SK-N-SH (cell line): ENCODE results near the gene TTC3. TPM values are rescaled to one million over a fixed set of nuclear protein-coding genes. Genes with fewer than 3 reads are reported as not detected.

Experiments
- CTCF ChIA-PET: fragments of 300-600, 350-600 bp; formaldehyde crosslinking; extraction: SDS; loops from one replicate; lab custom pipeline; 2021; lab: Yijun Ruan, JAX
- POLR2A ChIA-PET: fragments of 350-600 bp; sonication (Branson Sonifier 250); formaldehyde crosslinking; extraction: SDS; loops from one replicate; lab custom pipeline; 2020; ENCODE audit warnings: antibody characterized with exemption, inconsistent platforms; lab: Yijun Ruan, JAX
- DNase-seq: peaks from one replicate; pipeline ENCODE4 v3.0.0; 2012
- H2AFZ ChIP-seq: fragments of 200-600 bp; sonication (generic); 2 replicates; pipeline ENCODE4 v1.8.1; 2016; ENCODE audit warnings: antibody characterized with exemption, mild to moderate bottlenecking, low read depth
- H3F3A ChIP-seq: fragments of 200-600 bp; sonication (generic); replicated peaks from 2 replicates; pipeline ENCODE3; 2016; ENCODE audit warnings: antibody characterized with exemption, mild to moderate bottlenecking; ENCODE audit not compliant: insufficient read depth
- H3K27ac ChIP-seq, 2 experiments: fragments of 200-500 bp in 1 of 2; fragments of 200-600 bp in 1 of 2; sonication (Bioruptor generic) in 1 of 2; sonication (generic), shearing (Covaris generic) in 1 of 2; 2 replicates each; pipeline versions ENCODE4 v1.5.1 to v1.6.1; 2014 to 2016; ENCODE audit warnings: low read depth in 2 of 2, inconsistent platforms in 1 of 2, low read length in 1 of 2, mild to moderate bottlenecking in 1 of 2, mixed read lengths in 1 of 2
- H3K27me3 ChIP-seq: fragments of 200-600 bp; sonication (generic), shearing (Covaris generic); 2 replicates; pipeline ENCODE4 v1.6.1; 2016; ENCODE audit warnings: mixed run types; ENCODE audit not compliant: insufficient read depth
- H3K36me3 ChIP-seq, 2 experiments: fragments of 200-500 bp in 1 of 2; fragments of 200-600 bp in 1 of 2; sonication (Bioruptor generic) in 1 of 2; sonication (generic) in 1 of 2; replicated peaks in 1 of 2; 2 replicates each; pipeline versions ENCODE3 to v1.5.1; 2014 to 2016; ENCODE audit warnings: low read length in 1 of 2, mild to moderate bottlenecking in 1 of 2; ENCODE audit not compliant: insufficient read depth in 2 of 2, control insufficient read depth in 1 of 2
- H3K4me1 ChIP-seq, 2 experiments: fragments of 200-500 bp in 1 of 2; fragments of 200-600 bp in 1 of 2; sonication (Bioruptor generic) in 1 of 2; sonication (generic), shearing (Covaris generic) in 1 of 2; 2 replicates each; pipeline versions ENCODE4 v1.5.1 to v1.6.1; 2014 to 2016; ENCODE audit warnings: low read depth in 1 of 2, low read length in 1 of 2, mixed run types in 1 of 2; ENCODE audit not compliant: insufficient read depth in 2 of 2, control insufficient read depth in 1 of 2
- H3K4me2 ChIP-seq: fragments of 200-600 bp; sonication (generic), shearing (Covaris generic); 2 replicates; pipeline ENCODE4 v1.6.1; 2017; ENCODE audit warnings: mixed run types
- H3K4me3 ChIP-seq, 2 experiments: fragments of 200-500 bp in 1 of 2; fragments of 200-600 bp in 1 of 2; sonication (Bioruptor generic) in 1 of 2; sonication (generic), shearing (Covaris generic) in 1 of 2; 2 replicates each; pipeline versions ENCODE4 v1.5.1 to v1.8.1; 2014 to 2016; ENCODE audit warnings: low read depth in 2 of 2, inconsistent platforms in 1 of 2, low read length in 1 of 2, mild to moderate bottlenecking in 1 of 2, mixed read lengths in 1 of 2, moderate library complexity in 1 of 2
- H3K79me2 ChIP-seq: fragments of 200-600 bp; sonication (generic); 2 replicates; pipeline ENCODE4 v1.8.1; 2017; ENCODE audit warnings: mild to moderate bottlenecking; ENCODE audit not compliant: insufficient read depth
- H3K9ac ChIP-seq: fragments of 200-600 bp; sonication (generic); 2 replicates; pipeline ENCODE4 v1.6.1; 2017; ENCODE audit warnings: mixed run types
- H3K9me2 ChIP-seq: fragments of 200-600 bp; sonication (generic); 2 replicates; pipeline ENCODE4 v1.6.1; 2017; ENCODE audit warnings: mixed run types
- H3K9me3 ChIP-seq: fragments of 200-600 bp; sonication (generic); 2 replicates; pipeline ENCODE4 v1.6.1; 2017; ENCODE audit warnings: mixed run types, mild to moderate bottlenecking, moderate library complexity
- H4K20me1 ChIP-seq: fragments of 200-600 bp; sonication (generic); 2 replicates; pipeline ENCODE4 v1.6.1; 2017; ENCODE audit warnings: mild to moderate bottlenecking, mixed run types; ENCODE audit not compliant: insufficient read depth
- EZH2phosphoT487 ChIP-seq: fragments of 200-600 bp; sonication (generic); IDR thresholded peaks from 2 replicates; pipeline ENCODE4 v1.6.1; 2017; ENCODE audit warnings: low read depth, mixed run types, mild to moderate bottlenecking, antibody characterized with exemption, moderate library complexity, borderline replicate concordance
- FOSL2 ChIP-seq: IDR thresholded peaks from 2 replicates; pipeline ENCODE4 v1.4.0; 2012; ENCODE audit warnings: low read depth, mild to moderate bottlenecking, moderate library complexity, borderline replicate concordance
- FOXJ3 ChIP-seq: sonication (generic); formaldehyde crosslinking; IDR thresholded peaks from 2 replicates; pipeline ENCODE4 v1.5.1; 2020; ENCODE audit warnings: mild to moderate bottlenecking, missing genetic modification reagents
- MXI1 ChIP-seq: IDR thresholded peaks from 2 replicates; pipeline ENCODE4 v1.6.1; 2012; ENCODE audit warnings: mild to moderate bottlenecking, low read depth, low read length, improper control_type of control experiment
- NFIC ChIP-seq: IDR thresholded peaks from 2 replicates; pipeline ENCODE4 v1.4.0; 2012; ENCODE audit warnings: borderline replicate concordance
- POLR2AphosphoS5 ChIP-seq: IDR thresholded peaks from 2 replicates; pipeline ENCODE4 v1.6.1; 2012; ENCODE audit warnings: low read depth, low read length
- RAD21 ChIP-seq: IDR thresholded peaks from 2 replicates; pipeline ENCODE4 v1.6.1; 2012; ENCODE audit warnings: mild to moderate bottlenecking, low read length
- WGBS: methylation state at CpG from one replicate; pipeline ENCODE4 v1.1.6; 2017; ENCODE audit warnings: low lambda C conversion rate; 5-methylcytosine and 5-hydroxymethylcytosine counted together
- polyA plus RNA-seq, 3 experiments: library from polyadenylated mRNA; depleted of rRNA; stranded (reverse); fragments of >200 nt; gene quantifications; 2 replicates each; pipeline ENCODE4 v1.2.3, GENCODE V29; 2012
- TF ChIP-seq, protein P1 (sequence below): IDR thresholded peaks from 2 replicates; pipeline ENCODE4 v1.4.0; 2012; ENCODE audit warnings: low read depth, borderline replicate concordance
- TF ChIP-seq, protein P2 (sequence below): IDR thresholded peaks from 2 replicates; pipeline ENCODE4; 2012
- TF ChIP-seq, protein P3 (sequence below): fragments of 150-350 bp; IDR thresholded peaks from 2 replicates; pipeline ENCODE4 v1.6.1; 2016; ENCODE audit warnings: mild to moderate bottlenecking, low read depth, low read length

Gene TTC3
- polyA plus RNA-seq, 1 of the 3 experiments (the other 2 are of a cell fraction) = 35.7 TPM

DNA sequence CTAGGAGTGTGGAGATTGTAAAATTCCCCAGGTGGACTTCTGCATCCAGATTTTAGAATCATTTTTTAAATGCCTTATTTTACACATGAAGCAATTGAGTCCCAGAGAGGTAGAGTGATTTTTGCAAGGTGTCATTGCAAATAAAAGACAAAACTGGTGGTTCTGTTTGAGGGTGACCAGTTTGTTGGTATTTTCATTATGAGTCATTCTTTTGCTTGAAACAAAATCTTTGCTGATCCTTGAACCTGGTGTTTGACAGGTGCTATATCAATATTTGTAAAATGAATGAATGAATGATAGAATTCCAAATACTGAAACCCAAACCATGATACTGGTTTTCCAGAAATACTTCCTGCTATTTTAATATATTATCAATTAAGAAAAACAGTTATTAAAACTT is 44.1 kb downstream of the TTC3 start:
- POLR2A ChIA-PET = no interaction called here
- Histone ChIP-seq H3K4me2 (no peak overlapping the region), H3F3A (peaks cover 15% of the 10 kb centered on the region), H3K4me3 (no peak overlapping the region), H3K9me3 (0 out of 2 replicates have a peak, but pooled peaks cover 7% of the 10 kb centered on the region), H3K79me2 (peaks cover 10% of the 10 kb centered on the region; the same call in 1 of the 2 replicates), H4K20me1 (no peaks in the 10 kb centered on the region), H3K27ac (no peak overlapping the region), H3K27me3 (no peaks in the 10 kb centered on the region), H3K4me1 (peaks cover 0 to 2% of the 10 kb centered on the region in 2 experiments; a peak in 2 of 4 replicates), H3K9ac (no peak overlapping the region), H3K9me2 (no peaks in the 10 kb centered on the region), H2AFZ (no peak overlapping the region), H3K36me3 (peaks cover 23 to 36% of the 10 kb centered on the region in 2 experiments)
- CTCF ChIA-PET = interaction anchor here (1.3 kb wide), 1 partner anchor 107 kb away, joined by 3 read pairs; no protein-coding TSS in a partner anchor
- TF ChIP-seq MXI1 (no peak), FOSL2 (no peak), POLR2AphosphoS5 (no peak), NFIC (no peak), RAD21 (no peak)
- TF ChIP-seq, protein P1, sequence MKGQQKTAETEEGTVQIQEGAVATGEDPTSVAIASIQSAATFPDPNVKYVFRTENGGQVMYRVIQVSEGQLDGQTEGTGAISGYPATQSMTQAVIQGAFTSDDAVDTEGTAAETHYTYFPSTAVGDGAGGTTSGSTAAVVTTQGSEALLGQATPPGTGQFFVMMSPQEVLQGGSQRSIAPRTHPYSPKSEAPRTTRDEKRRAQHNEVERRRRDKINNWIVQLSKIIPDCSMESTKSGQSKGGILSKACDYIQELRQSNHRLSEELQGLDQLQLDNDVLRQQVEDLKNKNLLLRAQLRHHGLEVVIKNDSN = no peak
- TF ChIP-seq, protein P2, sequence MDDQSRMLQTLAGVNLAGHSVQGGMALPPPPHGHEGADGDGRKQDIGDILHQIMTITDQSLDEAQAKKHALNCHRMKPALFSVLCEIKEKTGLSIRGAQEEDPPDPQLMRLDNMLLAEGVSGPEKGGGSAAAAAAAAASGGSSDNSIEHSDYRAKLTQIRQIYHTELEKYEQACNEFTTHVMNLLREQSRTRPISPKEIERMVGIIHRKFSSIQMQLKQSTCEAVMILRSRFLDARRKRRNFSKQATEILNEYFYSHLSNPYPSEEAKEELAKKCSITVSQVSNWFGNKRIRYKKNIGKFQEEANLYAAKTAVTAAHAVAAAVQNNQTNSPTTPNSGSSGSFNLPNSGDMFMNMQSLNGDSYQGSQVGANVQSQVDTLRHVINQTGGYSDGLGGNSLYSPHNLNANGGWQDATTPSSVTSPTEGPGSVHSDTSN = no peak
- TF ChIP-seq, protein P3, sequence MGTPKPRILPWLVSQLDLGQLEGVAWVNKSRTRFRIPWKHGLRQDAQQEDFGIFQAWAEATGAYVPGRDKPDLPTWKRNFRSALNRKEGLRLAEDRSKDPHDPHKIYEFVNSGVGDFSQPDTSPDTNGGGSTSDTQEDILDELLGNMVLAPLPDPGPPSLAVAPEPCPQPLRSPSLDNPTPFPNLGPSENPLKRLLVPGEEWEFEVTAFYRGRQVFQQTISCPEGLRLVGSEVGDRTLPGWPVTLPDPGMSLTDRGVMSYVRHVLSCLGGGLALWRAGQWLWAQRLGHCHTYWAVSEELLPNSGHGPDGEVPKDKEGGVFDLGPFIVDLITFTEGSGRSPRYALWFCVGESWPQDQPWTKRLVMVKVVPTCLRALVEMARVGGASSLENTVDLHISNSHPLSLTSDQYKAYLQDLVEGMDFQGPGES = no peak
- DNase-seq = no peak

DNA sequence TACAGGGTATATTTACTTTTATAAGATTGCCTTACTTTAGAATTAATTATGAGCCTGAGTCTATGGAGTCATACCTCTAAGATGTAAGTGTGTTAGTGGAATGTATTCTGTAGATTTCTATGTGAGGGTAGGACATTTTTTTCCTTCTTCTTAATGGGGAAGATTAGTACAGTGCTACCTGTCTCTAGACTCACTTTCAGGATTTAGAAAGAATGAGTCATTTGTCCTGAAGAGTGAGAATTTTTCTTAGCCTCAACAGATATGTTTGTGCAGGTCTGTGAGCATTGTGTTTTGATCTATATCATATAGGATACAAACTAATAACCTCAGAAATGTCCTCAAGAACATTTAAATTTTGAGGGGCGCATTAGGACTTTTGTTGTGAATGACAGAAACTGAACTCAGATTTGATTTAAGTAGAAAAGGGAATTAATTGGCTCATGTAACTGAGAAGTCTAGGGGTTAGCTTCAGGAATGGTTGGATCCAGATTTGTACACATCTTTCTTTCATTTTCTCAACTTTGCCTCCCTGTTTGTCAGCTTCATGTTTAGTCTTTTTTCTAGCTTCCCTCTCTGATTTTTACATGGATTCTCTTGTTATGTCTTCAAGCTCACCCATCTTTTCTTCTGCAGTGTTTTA is 45.3 kb downstream of the TTC3 start:
- H2AFZ ChIP-seq = no peak overlapping the region
- H3K27me3 ChIP-seq = no peaks in the 10 kb centered on the region
- H3K36me3 ChIP-seq = peaks cover 32 to 36% of the 10 kb centered on the region in 2 experiments
- peaks cover 15% of the 10 kb centered on the region for H3F3A ChIP-seq
- H3K79me2 ChIP-seq = peaks cover 10% of the 10 kb centered on the region; the same call in 1 of the 2 replicates
- H3K4me3 ChIP-seq = no peak overlapping the region
- 0 out of 2 replicates have a peak, but pooled peaks cover 7% of the 10 kb centered on the region for H3K9me3 ChIP-seq
- no peak for TF ChIP-seq MXI1
- TF ChIP-seq EZH2phosphoT487 = no peak
- no peak for TF ChIP-seq FOXJ3 (CRISPR knock-in tag)
- TF ChIP-seq, all 33 proteins: peak for 0
- DNase-seq = no peak
- Histone ChIP-seq H3K4me2 (no peak overlapping the region), H3K9me2 (no peaks in the 10 kb centered on the region), H3K9ac (no peak overlapping the region), H3K27ac (no peak overlapping the region), H3K4me1 (peaks cover 0 to 2% of the 10 kb centered on the region in 2 experiments; a peak in 2 of 4 replicates), H4K20me1 (no peaks in the 10 kb centered on the region)
- CTCF ChIA-PET = no interaction called here
- WGBS = 100% methylated on average over 1 of the region's 1 CpG
- POLR2A ChIA-PET = no interaction called here
